COR-L47 (cell line): ENCODE results near the gene C16orf78.

ENCODE experiments used
- DNase-seq: peaks from one replicate; lab custom pipeline; 2025; lab: John Stamatoyannopoulos, UW

Gene C16orf78, protein sequence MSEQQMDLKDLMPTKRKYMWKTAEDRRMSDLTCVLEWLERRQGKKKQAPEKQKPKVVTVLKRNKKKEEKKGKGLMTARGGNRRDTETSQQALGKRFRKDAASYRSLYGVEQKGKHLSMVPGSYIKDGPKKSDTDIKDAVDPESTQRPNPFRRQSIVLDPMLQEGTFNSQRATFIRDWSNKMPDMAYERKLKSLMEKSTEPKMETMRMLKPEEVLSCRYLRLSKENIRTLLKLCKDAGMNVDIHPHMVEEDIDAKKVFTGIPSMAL

DNA sequence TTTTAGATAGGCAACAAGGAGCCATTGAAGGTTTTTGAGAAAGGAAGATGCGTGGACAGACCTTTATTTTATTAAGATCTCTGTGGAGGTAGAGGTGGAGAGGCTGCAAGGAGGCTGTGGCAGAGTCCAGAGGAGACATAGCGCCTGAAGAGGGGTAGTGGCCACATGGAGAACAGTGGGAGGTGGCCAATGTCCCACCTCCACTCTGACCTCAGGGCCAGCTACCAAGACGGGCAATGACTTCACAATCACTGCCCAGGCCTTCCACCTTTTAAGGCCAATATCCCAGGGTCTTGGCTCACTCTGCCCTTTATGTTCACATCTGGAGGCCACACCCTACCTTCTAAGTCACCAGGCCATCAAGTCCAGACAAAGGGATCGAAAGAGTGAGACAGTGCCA, at the start of gene C16orf78:
C16orf78 (plus strand) TSS at position 301 of the 400 bp plus-strand sequence. CDS start 136 bp downstream, outside the sequence.
- DNase-seq, result no peak

- no peak for DNase-seq
Observed at GRCh38 chr16:49324703-49325102, 48.9 kb upstream of the C16orf78 start.

DNA sequence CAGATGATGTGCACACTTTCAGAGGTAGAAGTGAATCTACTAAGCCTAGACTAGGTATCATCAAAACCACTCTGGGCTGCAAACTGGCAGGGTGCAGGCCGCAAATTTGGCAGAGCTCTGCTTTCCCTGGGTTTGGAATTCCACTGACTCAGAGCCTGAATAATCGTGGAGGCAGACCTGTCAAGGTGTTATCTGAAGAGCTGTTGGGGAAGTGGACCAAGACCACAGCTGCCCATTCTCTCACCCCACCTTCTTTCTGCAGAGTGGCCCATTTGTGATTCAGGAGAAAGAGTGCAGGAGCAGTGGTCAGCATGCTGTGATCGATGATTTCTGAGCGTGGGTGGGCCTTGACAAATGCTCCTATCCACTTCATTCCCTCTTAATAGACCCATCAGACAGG, 46.1 kb upstream of the C16orf78 start:
- no peak for DNase-seq

- no peak for DNase-seq
Observed at GRCh38 chr16:49328325-49328724, 45.3 kb upstream of the C16orf78 start.

- no peak for DNase-seq
Observed at GRCh38 chr16:49330562-49331201, 42.9 kb upstream of the C16orf78 start.

- no peak for DNase-seq
Observed at GRCh38 chr16:49332589-49333258, 40.9 kb upstream of the C16orf78 start.

GRCh38 chr16:49333259-49333597, 40.4 kb upstream of the C16orf78 start:
- DNase-seq, result no peak

GRCh38 chr16:49335828-49336227, 37.8 kb upstream of the C16orf78 start:
- no peak for DNase-seq

GRCh38 chr16:49336581-49336980, 37.0 kb upstream of the C16orf78 start:
- DNase-seq, result no peak

GRCh38 chr16:49337814-49338350, 35.7 kb upstream of the C16orf78 start:
- no peak for DNase-seq

- no peak for DNase-seq
Observed at GRCh38 chr16:49338611-49339265, 34.9 kb upstream of the C16orf78 start.

DNA sequence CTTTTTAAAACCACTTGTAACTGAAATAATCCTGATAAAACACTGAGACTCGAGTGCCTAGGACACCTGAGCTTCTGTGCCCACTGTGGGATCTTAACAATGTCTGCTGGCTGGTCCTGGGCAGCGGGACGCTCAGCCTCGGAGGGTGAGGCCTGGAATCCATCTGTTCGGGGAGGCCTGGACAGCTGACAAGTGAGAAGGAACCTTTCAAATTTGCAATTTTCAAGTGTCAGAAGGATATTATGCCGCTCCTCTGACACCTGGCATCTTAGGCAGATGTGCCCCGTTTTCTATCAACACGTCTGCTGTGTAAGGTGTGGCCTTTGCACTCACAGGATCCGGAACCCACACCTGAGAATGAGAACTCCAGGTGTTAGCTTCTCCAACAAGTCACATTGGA, 33.1 kb upstream of the C16orf78 start:
- DNase-seq, result no peak

GRCh38 chr16:49341706-49342105, 31.9 kb upstream of the C16orf78 start:
- DNase-seq, result no peak

GRCh38 chr16:49342336-49343265, 31.0 kb upstream of the C16orf78 start:
- no peak for DNase-seq

DNA sequence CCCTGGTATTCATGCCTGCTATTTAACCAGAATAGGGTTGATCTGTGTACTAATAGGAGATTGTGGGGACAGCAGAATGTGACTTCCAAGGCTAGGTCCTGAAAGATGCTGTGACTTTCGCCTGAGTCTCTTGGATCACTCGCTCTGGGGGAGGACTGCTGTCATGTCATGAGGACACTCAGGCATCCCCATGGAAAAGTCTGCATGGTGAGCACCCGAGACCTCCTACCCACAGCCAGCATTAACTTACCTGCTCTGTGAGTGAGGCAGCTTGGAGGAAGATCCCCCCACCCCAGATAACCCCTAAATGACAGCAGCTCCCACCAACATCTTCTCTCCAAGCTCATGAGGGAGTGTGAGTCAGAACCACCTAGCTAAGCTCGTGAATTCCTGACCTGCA, 30.3 kb upstream of the C16orf78 start:
- no peak for DNase-seq

DNA sequence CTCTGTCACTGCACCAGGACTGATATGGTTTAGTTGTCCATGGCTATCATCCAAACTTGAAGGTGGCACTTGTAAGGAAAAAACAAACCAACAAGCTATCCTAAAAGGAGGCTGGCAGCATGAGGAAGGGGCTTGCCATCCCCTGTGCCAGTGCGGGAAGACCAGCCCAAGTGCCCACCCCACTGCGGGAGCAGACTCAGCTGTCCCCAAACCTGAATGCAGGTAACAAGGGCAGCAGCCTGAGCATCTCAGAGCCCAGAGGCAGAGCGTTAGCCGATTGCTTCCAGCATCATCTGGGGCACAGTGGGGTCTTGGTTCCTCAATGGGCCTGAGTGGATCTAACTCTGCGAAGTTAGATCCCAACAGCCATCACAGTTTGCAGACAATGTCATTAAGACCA, 29.2 kb upstream of the C16orf78 start:
- DNase-seq, result no peak

DNA sequence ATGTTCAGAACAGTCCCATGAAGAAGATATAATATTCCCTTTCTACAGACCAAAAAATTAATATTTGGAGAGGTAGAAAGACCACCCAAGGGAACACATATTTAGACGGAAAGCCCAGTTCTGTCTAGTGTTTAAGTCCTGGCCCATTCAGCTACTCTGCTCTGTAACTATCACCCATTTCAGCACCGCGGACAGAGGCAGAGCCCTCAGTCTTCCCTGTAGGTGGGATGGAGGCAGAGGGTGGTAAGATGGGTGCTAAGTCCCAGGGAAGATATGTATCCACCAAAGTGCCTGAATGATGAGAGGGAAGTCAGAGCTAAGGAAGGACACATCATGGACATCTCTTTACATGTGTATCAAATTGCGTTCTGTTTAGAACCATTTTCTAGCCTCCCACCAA, 27.8 kb upstream of the C16orf78 start:
- DNase-seq, result no peak

DNA sequence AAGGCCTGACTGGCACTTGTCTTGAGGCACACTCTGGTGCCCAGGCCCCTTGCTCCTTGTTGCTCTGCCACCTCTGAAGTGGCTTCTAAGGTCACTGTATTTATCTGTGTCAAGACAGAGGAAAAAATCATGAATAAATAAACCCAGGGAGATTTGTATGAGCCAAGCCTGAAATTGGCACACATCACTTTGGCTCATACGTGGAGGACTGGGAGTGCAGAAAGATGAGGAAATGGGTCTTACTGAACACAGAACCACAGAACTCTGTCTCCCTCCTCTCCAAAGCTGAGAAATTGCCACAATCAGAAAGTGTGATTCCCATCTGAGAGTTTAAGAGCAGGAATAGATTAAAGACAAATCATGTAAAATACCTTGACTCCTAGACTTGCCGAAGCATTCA, 27.1 kb upstream of the C16orf78 start:
- no peak for DNase-seq

GRCh38 chr16:49347476-49347875, 26.1 kb upstream of the C16orf78 start:
- no peak for DNase-seq

DNA sequence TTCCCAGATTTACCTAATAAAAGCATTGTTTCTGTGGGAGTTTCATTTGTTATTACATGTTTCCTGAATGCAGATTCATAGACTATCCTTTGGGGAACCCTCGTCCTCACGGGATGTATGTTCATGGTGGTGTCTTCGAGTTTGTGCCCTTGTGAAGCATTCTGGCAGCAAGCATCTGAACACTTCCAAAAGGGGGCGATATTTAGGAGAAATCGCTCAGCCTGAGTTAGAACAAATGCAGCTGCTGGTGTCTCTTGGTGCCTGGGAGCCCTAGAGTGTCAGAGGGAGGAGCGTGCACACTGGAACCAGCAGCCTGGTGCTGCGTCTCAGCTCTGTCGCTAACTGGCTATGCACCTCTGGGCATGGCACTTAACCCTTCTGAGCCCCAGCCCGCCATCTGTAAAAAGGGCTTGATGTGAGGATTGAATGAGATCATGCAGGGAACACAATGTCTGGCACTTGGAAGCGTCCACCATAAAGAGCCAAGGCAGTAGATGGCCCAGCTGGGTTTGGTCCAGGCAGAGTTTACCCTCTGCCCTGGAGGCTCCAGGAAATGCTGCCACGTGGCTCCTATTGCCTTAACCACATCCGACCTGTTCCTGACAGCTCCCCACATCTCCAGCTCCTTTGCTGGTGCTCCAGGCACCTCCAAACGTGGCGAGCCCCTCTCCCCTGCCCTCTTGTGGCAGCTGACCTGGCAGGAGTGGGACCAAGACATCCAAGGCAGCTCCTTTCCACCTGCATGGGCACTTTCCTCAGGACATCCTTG, 25.0 kb upstream of the C16orf78 start:
- no peak for DNase-seq
